ENCODE measurements around the gene ERVFRD-1.
"Not testable (repeated sequence)": the region's sequence is repeated elsewhere in the genome, so short reads cannot be mapped to it uniquely, and the experiment has no call there.

Gene ERVFRD-1

GRCh38 chr6:11087141-11087812, 24.2 kb downstream of the ERVFRD-1 start:
- not testable (repeated sequence) for DNase-seq (ENCODE audit: low spot score)

- peak; percentile 35 for DNase-seq (ENCODE audit: low spot score)
Observed at GRCh38 chr6:11085758-11086435, 25.6 kb downstream of the ERVFRD-1 start.

DNA sequence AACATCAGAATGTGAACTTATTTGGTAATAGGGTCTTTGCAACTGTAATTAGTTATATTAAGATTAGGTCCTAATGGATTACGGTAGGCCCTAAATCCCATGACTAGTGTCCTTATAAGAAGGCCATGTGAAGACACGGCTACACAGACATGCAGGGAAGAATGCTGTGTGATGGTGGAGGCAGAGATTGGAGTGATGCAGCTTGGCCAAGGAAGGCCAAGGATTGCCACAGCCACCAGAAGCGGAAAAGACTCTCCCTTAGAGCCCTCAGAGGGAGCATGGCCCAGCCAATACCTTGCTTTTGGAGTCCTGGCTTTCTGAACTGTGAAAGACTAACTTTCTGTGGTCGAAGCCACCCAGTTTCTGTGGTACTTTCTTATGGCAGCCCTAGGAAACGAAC, 27.6 kb downstream of the ERVFRD-1 start:
- no peak for DNase-seq (ENCODE audit: low spot score)

GRCh38 chr6:11083491-11083890, 28.0 kb downstream of the ERVFRD-1 start:
- DNase-seq (ENCODE audit: low spot score) = no peak

DNA sequence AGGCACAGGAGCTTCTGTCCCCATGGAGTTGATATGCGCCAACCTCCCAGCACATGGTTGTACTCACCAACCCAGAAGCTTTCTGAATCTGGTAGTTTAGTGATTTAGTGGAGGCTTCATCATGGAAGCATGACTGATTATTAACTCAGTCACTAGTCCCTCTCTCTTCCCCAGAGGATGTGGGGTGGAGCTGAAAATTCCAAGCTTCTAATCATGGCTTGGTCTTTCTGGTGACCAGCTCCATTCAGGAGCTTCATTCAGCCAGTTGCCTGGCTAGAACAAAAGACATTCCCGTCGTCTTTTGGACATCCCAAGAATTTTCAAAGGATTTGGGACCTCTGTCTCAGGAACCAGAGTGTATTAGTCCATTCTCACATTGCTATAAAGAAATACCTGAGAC, 31.2 kb downstream of the ERVFRD-1 start:
- DNase-seq (ENCODE audit: low spot score) = no peak

GRCh38 chr6:11078266-11078665, 33.3 kb downstream of the ERVFRD-1 start:
- no peak for DNase-seq (ENCODE audit: low spot score)

DNA sequence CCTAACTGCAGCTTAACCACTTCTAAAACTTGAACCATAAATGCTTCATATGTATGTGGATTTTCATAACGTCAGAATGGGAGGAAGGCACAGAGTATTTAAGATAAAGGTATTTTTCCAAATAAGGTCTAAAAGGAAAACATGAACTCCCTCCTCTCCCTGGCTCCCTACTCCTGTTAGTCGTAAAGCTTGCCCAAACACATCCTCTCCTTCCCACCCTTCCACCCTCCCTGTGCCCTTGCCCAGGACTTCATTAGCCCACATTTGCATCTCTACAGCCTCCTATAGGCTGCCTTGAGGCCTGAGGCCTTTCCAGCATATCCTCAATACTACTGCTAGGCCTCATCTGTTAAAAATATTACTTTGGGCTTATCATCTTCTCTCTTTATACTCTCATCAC, 35.0 kb downstream of the ERVFRD-1 start:
- no peak for DNase-seq (ENCODE audit: low spot score)

DNA sequence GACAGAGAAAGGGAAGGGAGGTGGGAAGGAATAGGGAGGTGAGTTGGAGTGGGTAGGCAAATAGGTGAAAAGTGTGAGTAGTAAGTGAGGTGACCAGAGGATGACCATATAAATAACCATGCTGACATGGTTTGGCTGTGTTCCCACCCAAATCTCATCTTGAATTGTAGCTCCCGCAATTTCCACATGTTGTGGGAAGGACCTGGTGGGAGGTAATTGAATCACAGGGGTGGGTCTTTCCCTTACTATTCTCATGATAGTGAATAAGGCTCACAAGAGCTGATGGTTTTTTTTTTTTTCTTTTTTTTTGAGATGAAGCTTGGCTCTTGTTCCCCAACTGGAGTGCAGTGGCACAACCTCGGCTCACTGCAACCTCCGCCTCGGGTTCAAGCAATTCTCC, 39.4 kb downstream of the ERVFRD-1 start:
- DNase-seq (ENCODE audit: low spot score) = no peak

DNA sequence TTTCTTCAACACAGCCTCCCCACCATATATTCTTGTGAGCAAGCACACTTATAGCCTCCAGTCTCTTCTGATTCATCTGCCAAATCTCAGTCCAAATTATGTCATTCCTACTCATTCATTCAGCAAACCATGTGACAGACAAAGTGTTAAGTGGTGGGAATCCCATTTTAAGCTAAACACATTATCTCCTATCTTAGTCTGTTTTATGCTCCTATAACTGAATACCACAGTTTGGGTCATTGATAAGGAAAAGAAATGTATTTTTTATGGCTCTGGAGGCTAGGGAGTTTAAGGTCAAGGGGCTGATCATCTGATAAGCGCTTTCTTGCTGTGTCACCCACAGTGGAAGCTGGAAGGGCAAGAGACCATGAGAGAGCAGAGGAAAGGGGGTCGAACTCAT, 41.8 kb downstream of the ERVFRD-1 start:
- DNase-seq (ENCODE audit: low spot score) = peak; percentile 34

DNA sequence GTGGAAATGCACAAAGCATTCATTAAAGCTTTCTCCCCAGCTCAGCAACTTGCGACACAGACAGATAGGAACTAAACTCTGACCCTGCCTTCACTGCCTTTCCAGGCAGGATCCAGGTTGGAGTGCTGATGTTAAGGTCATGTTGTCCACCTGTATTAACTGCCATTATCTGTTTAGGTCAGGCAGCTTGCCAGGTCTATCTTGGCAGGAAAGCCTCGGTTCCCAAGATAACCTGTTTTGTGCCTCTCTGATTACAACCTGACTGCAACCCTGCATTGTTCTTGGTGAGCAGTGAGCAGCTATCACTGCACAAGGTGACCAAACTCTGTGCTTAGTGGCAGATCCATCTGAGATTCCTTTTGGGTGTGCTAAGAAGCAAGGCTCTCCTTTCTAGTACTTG, 44.2 kb downstream of the ERVFRD-1 start:
- no peak for DNase-seq (ENCODE audit: low spot score)

DNA sequence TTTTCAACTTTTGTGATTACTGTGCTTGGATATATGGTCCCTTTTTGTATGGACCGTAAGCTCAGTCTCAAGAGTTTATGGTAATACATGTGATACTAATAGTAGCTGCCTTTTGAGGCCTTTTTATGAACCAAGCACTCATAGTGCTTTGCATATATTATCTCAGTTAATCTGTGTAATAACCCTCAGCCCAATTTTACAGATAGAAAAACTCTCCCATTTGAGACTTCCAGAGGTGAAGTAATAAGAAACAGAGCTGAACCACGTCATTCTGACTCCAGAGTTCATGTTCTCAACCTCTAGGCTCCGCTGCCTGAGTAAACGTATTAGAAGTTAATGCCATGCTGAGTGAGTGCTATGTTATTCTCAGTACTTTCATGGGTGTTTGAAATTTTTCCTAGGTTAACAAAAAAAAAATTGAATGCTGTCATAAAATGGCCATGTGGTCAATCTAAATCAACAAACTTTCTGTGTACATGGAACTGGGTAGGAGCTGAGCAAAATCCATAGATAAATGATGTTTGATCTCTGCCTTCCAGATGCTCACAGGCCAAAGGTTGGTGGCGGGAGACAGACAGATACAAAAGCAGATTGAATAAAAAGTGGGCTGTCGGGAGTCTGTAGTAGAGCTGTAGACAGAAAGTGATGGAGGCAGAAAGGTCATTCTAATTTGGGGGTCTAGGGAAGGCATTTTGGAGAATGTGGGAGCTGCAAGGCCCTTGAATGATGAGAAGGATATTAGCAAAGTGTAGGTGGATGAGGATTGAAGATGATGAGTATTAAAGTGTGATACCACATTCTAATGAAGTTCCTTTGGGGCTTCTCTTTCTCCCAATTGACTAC, 44.8 kb downstream of the ERVFRD-1 start:
- DNase-seq (ENCODE audit: low spot score) = no peak

DNA sequence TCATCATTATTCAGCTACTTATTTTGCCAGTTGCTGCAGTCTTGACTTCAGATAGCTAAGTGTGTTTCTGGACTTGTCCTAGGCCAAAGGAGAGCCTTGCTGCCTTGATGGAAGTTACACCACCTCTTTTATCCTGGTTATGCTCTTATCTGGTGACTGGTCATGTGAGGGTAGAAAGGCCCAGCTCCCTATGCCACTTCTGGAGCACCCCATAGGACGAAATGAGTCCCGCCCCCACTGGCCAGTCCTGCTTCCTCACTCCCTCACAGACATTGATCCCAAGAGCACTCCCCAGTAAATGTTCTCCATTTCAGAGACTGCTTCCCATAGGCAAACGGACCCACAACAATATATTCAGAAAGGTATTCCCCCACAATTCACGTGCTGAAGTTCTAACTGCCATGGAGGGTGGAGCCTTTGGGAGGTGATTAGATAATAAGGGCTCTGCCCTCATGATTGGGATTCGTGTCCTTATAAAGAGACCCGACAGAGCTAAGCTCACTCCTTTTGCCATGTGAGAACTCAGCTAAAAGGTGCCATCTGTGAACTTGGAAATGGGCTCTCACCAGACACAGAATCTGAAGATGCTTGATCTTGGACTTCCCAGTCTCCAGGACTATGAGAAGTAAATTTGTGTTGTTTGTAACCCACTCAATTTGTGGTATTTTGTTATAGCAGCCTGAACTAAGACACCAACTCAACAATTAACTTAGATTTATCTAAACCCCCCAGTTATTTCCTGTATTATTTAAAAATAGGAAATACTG, 45.9 kb downstream of the ERVFRD-1 start:
- no peak for DNase-seq (ENCODE audit: low spot score)

GRCh38 chr6:11064836-11065235, 46.7 kb downstream of the ERVFRD-1 start:
- no peak for DNase-seq (ENCODE audit: low spot score)

GRCh38 chr6:11062715-11063114, 48.8 kb downstream of the ERVFRD-1 start:
- no peak for DNase-seq (ENCODE audit: low spot score)

- no peak for DNase-seq (ENCODE audit: low spot score)
Observed at GRCh38 chr6:11062083-11062482, 49.4 kb downstream of the ERVFRD-1 start.

- no peak for DNase-seq (ENCODE audit: low spot score)
Observed at GRCh38 chr6:11058406-11058805, 53.1 kb downstream of the ERVFRD-1 start.

DNA sequence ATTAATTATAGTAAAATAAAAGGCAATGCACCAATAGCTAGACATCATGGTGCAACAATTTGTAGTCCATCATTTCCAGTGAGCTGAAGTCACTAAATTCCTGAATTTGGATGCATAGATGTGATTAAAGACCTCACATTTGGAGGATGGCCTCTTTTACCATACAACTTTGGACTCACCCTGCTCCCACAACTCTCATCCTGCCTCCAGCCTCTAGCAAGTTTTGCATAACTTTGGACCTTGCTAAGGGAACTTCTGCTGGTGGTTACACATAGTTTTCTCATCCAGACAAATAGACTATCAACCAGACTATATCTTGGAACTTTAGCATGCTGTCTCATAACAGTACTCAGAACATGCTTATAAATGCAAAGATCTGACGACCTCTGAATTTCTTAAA, 54.7 kb downstream of the ERVFRD-1 start:
- no peak for DNase-seq (ENCODE audit: low spot score)

- DNase-seq (ENCODE audit: low spot score) = no peak
Observed at GRCh38 chr6:11055127-11055627, 56.3 kb downstream of the ERVFRD-1 start.

DNA sequence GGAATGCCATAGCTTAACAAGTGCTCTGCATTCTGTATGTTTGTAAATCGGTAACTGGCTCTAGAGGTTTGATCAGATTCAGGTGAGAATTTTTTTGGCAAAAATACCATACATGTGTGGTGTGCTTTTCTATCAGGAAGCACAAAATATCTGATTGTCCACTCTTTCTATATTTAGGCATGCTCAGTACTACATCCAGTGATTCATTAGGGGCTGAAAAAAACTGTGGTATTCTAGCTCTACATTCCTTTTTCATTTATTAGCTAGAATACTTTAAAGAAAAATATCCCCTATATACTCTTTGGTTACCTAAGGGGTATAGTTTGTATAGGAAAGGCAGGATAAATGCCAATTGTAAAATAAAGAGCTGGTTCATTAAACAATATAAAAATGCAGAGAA, 56.8 kb downstream of the ERVFRD-1 start:
- no peak for DNase-seq (ENCODE audit: low spot score)

GRCh38 chr6:11053307-11053706, 58.2 kb downstream of the ERVFRD-1 start:
- no peak for DNase-seq (ENCODE audit: low spot score)
